ENCODE results near the gene ARL14EPL.

DNA sequence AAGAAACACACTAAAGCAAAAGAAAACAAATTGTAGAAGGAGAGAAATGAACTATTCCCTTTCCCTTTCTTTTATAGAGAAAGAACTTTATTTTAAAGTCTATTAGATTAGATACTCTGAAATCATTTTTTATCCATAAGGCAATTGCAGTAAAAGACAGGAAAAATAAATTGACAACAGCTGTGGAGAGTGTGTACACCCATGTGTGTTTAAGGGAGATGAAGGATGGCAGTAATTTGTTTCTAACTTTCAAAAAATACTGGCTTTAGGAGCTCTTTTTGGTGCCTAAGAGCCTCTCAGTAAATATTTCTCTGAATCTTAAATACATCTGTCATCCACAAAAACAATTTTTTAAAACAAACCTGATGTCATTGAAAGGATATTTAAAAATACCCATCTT, 18.3 kb upstream of the ARL14EPL start:
- TF ChIP-seq, protein P1, sequence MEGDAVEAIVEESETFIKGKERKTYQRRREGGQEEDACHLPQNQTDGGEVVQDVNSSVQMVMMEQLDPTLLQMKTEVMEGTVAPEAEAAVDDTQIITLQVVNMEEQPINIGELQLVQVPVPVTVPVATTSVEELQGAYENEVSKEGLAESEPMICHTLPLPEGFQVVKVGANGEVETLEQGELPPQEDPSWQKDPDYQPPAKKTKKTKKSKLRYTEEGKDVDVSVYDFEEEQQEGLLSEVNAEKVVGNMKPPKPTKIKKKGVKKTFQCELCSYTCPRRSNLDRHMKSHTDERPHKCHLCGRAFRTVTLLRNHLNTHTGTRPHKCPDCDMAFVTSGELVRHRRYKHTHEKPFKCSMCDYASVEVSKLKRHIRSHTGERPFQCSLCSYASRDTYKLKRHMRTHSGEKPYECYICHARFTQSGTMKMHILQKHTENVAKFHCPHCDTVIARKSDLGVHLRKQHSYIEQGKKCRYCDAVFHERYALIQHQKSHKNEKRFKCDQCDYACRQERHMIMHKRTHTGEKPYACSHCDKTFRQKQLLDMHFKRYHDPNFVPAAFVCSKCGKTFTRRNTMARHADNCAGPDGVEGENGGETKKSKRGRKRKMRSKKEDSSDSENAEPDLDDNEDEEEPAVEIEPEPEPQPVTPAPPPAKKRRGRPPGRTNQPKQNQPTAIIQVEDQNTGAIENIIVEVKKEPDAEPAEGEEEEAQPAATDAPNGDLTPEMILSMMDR (IDR thresholded peaks at IDR 0.05): no peak
- no peak for TF ChIP-seq POLR2A (IDR thresholded peaks at IDR 0.05)
